Fibroblast of skin of scalp (primary cell): ENCODE measurements around the gene GABARAPL1.

Source experiments
- DNase-seq: peaks from one replicate; pipeline ENCODE4 v3.0.0-alpha.2; 2013

Gene GABARAPL1

DNA sequence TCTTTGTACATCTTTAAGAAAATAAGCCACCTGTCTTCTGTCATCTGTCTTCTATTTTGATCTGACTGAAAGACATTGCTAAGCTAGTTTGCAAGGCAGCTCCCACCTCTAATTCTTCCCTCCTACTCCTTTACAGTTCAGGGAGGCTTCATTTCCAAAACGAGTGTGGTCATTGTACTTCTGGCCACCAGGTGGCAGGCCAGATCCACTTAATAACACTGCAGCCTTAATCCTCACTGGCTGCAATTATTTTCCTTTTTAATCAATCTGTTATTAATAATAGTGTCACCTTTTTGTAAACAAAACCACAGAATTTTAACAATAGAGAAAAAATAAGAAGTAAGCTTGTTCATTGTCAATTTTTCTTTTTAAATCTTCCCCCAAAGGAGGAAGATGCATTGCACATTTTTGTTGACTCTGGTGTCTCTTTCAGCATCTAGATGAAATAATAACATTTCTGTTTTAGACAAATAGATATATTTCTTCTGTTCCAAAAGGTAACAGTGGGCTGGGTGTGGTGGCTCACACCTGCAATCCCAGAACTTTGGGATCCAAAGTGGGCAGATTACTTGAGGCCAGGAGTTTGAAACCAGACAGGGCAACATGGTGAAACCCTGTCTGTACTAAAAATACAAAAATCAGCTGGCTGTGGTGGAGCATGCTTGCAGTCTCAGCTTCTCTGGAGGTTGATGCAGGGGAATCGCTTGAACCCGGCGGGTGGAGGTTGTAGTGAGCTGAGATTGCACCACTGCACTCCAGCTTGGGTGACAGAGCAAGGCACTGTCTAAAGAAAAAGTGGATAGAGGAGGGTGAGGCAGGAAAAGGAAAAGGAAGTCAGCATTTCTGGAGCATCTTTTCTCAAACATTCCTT lies 23.3 kb downstream of the GABARAPL1 start:
- peak; percentile 27 for DNase-seq

DNA sequence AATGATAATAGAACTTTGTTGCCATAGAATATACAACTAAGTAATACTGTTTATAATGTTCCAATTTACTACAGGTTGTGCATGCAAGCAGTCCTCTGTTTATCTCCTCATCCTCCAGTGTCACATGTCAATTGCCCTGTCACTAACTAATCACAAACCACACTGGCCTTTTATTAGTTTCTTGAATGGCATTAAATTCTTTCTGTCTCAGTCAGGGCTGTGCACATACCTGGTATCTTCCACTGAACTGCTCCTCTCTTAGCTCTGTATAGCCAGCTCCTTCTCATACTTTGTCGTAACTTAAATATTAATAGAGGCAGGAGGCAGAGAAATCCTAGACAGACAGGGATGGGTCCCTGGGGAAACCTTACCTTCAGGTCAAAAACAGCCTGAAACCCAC lies 24.0 kb downstream of the GABARAPL1 start:
- no peak for DNase-seq

- no peak for DNase-seq
Observed at GRCh38 chr12:10238526-10238925, 25.8 kb downstream of the GABARAPL1 start.

- no peak for DNase-seq
Observed at GRCh38 chr12:10241290-10241689, 28.6 kb downstream of the GABARAPL1 start.

GRCh38 chr12:10241727-10242126 lies 29.1 kb downstream of the GABARAPL1 start:
- no peak for DNase-seq

- DNase-seq = no peak
Observed at GRCh38 chr12:10242539-10242938, 29.9 kb downstream of the GABARAPL1 start.

DNA sequence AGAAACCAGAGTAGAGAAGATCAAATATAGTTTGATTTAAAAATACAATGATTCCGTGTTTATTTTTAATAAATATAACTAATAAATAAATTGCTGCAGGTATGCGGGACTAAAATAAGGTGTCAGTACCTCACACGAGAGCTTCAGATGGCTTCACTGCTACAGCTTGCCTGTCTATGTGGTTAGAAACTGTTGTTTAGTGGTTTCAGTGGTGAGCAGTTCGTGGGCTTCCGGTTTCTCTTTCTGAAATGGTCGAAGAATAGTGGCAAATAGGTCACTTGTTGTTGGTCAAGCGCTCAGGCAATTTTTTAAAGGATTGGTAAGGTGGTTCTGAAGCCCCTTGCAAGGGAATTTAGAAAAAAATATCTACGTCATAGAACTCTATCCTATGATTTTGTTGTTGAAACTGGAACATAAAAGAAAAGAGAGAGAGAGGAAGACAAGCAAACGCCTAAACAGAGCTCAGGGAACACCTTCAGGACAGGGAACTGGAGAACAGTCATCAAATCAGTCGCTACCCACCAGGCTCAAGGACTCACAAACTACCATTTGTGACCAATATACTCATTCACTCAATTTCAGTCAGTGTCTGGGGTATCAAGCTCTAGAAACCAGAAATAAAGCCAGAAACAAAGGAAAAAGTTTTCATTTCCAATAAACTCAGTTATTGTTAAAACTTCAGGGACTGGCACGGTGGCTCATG lies 31.3 kb downstream of the GABARAPL1 start:
- DNase-seq = no peak

DNA sequence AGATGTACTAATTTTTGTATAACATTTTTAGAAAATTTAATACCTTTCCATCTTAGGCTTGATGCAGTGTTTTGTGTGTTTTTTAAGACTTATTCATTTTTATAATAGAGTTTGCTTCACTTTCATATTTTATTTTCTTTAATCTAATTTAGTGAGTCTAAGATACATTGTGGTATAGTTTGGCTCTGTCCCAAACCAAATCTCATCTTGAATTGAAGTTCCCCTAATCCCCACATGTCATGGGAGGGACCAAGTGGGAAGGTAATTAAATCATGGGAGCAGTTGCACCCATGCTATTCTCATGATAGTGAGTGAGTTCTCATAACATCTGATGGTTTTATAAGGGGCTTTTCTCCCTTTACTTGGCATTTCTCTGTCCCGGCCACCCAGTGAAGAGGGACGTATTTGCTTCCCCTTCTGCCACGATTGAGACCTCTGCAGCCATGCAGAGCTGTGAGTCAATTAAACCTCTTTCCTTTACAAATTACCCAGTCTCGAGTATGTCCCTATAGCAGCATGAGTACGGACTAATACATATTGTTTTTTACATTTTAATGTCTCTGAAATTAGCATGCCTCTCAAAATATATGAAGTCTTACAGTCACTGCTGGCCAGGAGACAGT lies 34.9 kb downstream of the GABARAPL1 start:
- DNase-seq = no peak

DNA sequence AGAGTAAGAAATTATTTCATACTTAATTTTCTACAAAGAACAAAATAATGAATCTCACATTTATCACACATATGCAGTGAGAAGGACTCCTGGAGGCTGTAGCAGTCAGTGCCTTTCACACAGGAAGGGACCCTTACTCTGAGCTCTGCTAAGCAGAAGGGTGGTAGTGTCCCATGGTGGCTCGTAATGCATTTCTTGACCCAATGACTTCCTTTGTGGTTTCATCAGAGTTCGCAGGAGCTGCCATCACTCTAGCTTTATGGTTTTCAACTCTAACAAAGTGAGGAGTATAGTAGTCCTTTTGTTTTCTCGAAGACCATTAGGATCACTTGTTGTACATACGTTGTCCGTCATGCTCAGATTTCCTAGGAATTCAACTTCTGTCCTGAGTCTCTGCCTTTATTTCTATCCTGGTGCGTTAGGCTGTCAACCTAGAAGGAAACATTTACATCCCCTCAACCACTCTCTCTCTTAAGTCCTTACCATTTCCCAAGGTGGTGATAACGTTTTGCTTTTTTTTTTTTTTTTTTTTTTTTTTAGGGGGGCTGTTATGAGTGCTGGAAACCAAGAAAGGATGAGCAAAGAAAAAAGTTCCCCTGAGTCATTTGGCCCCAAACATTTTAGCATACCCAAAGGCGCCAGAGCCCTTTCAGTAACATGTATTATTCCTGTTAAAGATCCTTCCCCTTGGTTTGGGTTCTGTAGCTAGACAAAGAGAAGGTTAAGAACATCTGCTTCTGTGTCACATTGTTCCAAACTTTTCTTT lies 37.2 kb downstream of the GABARAPL1 start:
- no peak for DNase-seq

- DNase-seq = no peak
Observed at GRCh38 chr12:10251669-10252068, 39.0 kb downstream of the GABARAPL1 start.

GRCh38 chr12:10252201-10252600 lies 39.5 kb downstream of the GABARAPL1 start:
- no peak for DNase-seq

DNA sequence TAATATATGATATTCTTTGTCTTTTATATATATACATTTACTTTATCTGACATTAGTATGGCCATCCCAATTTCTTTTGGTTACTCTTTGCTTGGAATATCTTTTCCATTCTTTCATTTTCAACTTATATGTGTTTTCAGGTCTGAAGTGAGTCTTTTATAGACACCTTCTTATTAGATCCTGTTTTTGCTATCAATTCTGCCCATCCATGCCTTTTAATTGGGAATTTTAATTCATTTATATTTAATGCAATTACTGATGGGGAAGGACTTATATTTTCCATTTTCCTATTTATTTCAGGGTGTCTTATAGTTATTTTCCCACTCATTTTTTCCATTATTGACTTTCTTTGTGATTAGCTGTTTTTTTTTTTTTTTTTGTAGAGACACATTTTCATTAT lies 43.4 kb downstream of the GABARAPL1 start:
- DNase-seq = no peak

DNA sequence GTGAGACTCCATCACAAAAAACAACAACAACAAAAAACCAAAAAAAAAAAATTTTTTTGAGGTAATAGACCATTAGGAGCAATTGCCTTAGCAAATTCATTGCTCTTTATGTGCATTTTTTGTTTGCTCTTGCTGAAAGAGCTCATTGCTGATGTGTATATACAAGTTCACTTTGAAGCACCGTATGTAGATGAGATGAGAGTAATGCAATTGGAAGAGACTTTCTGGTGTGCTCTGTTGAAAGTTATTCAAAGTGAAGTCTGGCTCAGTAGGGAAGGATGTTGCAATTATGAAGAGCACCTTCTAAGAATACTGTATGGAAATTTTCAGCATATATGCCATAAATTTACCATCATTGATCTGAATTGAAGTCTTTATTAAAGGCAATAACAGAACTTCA lies 48.2 kb downstream of the GABARAPL1 start:
- DNase-seq = no peak

DNA sequence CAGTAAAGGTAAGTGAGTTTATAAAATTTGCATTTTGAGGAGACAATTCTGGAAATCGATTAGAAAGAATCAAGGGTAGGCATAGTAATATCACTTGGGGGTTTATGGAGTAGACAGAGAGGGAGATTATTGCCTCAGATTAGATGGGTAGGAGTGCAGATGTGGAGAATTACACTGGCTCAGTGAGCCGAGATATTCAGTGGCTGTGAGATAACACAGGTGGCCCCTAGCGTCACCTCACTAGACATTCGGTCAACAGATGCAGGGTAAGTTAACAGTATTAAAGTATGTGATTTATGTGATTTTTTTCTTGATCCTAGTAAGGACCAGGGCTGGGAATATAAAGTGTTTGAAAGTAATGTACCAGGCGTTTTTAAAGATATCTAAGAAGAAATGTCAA lies 55.4 kb downstream of the GABARAPL1 start:
- no peak for DNase-seq

DNA sequence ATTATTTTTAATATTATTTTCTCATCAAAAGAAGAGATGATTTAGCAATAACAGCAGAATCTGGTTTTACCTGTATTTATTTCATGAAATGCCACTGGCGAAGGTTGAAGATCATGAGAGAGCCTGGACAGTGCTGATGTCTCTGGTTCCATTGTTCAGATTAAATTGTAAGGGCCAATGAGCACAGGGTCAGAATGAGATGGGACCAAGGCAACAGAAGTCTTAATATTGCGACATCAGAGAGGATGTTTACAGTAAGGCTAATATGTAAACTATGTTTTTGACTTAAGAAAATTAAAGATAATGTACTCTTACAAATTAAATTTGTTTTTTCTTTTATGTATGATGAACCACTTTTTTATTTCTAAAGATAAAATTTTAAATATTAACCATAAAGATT lies 59.8 kb downstream of the GABARAPL1 start:
- no peak for DNase-seq
